ENCODE data around the gene GRK5.
"Not testable (repeated sequence)": the region's sequence is repeated elsewhere in the genome, so short reads cannot be mapped to it uniquely, and the experiment has no call there.

Gene GRK5

DNA sequence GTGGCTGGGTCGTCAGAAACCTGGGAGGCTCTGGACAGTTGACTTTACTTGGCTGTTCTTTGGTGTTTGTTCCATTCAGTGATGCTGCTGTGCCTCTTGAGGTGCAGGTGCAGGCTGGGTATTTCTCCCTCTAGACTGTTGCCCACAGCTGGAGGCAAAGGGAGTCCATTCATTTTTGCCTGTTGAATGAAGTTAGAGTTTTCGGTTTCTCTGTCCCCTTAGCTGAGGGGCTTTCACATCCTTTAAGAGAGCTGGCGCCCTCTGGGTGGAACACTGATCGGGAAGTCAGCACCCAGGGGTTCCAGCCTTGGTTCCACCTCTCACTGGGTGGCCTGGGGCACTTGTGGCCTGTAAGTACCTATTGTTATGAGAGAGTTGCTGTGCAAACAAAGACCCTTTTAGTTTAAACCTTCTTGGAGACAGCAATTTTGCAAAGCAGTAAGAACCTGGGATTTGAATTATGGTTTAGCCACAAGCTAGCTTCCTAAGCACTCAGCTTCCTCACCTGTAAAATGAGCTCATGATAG, 67.2 kb downstream of the GRK5 start:
- DNase-seq (ENCODE audit: low read depth in 2 of 2), result no peak

GRCh38 chr10:119275085-119275484, 67.7 kb downstream of the GRK5 start:
- DNase-seq (ENCODE audit: low read depth in 2 of 2), result no peak

- DNase-seq (ENCODE audit: low read depth in 2 of 2), result not testable (repeated sequence)
Observed at GRCh38 chr10:119276194-119276593, 68.8 kb downstream of the GRK5 start.

DNA sequence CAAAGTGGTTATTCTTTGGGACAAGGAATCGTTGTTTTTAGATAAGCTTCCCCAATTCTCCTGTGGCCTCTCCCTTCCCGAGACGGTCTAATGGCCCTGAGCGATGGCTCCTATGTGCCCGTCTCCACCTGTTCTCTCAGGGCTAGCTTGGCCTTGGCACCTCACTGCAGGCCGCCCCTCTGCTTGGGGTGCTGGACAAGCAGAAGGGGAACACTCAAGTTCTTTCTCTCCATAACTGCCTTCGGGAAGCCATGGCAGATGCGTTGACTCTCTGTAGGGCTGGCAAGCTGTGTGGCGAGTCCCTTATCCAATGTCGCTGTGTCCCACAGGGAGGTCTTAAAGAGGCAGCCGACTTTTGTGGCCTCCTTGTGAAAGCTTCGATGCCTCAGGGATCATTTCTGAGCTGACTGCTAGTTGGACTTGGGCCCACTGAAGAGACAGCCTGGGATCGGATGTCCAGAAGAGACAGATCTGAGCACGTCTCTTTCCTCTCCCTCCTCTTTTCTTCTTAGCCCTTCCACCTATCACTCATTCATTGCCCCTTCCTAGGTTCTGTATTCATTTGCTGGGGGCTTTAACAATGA, 70.8 kb downstream of the GRK5 start:
- DNase-seq (ENCODE audit: low read depth in 2 of 2), result no peak

DNA sequence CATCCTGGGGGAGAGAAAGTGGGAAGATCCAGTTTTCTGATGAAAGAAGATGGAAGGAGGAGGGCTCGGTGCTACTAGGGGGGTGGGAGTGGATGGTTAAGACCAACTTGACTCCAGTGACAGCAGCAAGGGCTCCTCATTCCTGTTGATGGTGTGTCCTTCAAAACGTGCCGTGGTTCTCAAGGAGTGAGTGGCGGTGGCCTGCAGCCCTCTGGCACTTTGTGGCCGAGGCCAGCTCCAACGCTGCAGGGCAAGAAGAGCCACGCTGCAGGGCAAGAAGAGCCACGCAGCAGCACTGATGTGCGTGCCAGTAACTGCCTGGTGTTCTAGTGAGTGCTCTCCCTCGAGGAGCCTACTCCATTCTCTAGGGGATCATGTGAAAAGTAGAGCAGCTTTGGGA, 72.1 kb downstream of the GRK5 start:
- DNase-seq (ENCODE audit: low read depth in 2 of 2), result no peak

DNA sequence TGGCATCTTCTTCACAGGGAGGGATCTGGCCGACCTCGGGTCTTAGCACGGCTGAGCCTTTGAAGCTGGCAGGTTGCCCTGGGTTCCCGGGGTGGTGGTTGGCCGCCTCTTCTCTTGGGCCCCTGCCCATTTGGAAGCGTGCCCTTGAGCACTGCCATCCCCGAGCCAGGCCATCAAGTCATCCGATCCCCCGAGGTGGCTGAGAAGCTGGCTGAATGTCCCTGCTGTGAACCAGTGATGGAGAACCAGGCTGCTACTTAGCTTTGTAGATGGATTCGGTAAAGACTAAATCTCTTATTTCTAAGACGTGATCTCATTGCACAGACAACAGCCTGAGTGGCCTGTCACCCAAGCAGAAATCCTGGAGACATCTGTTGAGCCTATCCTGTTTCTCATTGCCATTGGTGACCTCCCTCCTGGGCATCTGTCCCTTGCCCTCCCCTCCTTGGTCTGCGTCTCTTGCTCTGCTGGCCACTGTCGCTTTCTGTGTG, 74.3 kb downstream of the GRK5 start:
- DNase-seq (ENCODE audit: low read depth in 2 of 2), result no peak

DNA sequence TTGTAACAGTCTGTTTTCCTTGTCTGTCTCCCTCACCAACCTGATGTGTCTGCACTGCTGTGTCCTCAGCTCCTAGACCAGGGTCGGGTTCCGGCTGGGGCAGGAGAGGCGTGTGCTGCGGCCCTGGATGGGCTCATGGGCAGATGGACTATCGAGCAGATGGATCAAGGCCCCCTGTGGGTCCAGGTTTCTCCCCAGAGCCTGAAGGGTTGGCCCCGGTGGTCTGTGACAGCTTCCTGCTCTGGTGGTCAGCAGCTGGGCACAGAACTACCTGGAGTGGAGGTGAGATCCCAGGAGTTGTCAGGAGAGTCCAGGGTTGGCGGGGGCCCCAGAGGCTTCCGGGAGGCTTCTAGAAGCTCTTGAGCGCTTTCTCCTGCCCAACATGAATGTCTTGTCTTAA, 75.1 kb downstream of the GRK5 start:
- DNase-seq (ENCODE audit: low read depth in 2 of 2), result no peak

DNA sequence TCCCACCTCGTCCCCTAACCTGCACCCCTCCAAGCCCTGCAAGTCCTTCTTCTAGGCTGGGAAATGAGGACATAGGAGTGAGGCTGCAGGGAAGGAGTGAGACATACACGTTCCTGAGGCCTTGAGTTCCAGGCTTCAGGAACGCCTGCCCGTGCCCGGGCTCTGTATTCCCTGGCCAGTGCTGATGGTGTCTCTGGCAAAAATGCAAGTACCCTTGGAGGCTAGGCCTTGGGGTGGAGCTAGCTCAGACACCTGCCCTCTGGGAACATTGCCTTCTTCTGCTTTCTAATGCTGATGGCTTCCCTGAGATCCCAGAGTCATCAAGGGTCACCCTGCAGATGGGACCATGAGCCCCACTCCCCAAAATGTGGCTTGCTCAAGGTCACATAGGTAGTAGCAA, 76.0 kb downstream of the GRK5 start:
- DNase-seq (ENCODE audit: low read depth in 2 of 2), result no peak

GRCh38 chr10:119283818-119284217, 76.4 kb downstream of the GRK5 start:
- no peak for DNase-seq (ENCODE audit: low read depth in 2 of 2)

- no peak for DNase-seq (ENCODE audit: low read depth in 2 of 2)
Observed at GRCh38 chr10:119284679-119285096, 77.3 kb downstream of the GRK5 start.

GRCh38 chr10:119285495-119286267, 78.3 kb downstream of the GRK5 start:
- no peak for DNase-seq (ENCODE audit: low read depth in 2 of 2)

- DNase-seq (ENCODE audit: low read depth in 2 of 2), result no peak
Observed at GRCh38 chr10:119286516-119286915, 79.1 kb downstream of the GRK5 start.

- no peak for DNase-seq (ENCODE audit: low read depth in 2 of 2)
Observed at GRCh38 chr10:119286983-119287633, 79.7 kb downstream of the GRK5 start.

DNA sequence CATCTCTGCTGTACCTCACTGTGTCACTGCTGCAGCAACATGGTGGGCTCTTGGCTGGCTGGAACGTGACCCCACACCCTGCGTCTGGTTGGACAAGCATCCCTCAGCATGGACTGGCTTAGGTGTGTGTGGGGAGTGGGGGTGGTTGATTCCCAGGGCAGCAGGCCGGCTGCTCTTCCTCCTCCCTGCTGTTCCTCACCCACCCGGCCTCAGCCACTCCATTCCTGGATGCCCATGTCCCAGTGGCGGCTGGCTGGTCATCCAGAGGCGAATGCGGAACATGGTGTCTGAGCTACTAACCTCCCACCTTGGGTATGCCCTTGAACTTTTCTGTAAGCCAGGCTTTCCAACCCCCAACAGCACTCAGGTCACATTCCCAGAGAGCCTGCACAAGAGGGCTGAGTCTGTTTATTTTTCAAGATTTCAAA, 81.2 kb downstream of the GRK5 start:
- no peak for DNase-seq (ENCODE audit: low read depth in 2 of 2)

GRCh38 chr10:119289227-119289920, 82.0 kb downstream of the GRK5 start:
- DNase-seq (ENCODE audit: low read depth in 2 of 2), result no peak

DNA sequence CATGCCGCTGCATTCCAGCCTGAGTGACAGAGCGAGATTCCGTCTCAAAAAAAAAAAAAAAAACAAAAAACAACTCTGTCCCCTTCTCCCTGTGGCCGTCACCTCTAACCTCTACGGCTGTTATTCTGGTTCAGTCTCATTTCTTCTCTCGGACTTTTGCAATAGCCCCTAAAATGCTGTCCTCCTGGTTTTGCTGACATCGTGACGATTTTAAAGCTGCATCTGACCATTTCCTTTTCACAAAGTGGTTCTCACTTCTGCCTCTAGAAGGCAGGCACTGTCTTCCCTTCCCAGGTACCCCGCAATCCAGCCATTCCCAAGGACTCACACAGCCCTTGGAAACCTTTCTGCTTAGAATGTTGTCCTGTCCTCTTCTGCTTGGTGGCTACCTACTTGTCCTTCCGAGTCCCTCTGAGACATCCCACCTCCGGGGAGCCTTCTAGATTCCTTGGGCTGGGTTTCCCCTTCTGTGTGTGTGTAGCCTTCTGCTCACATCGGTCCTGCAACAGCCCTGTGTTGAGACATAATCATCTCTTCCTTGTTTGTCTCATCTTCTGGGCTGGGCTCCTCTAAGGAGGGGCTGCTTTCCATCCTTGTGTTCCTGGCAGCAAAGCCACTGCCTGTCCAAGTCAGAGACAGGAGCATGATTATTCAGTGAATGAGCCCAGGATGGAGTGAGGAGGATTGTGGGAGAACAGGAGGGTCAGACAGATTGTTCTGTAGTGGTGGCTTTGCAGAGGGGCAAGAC, 83.1 kb downstream of the GRK5 start:
- no peak for DNase-seq (ENCODE audit: low read depth in 2 of 2)

DNA sequence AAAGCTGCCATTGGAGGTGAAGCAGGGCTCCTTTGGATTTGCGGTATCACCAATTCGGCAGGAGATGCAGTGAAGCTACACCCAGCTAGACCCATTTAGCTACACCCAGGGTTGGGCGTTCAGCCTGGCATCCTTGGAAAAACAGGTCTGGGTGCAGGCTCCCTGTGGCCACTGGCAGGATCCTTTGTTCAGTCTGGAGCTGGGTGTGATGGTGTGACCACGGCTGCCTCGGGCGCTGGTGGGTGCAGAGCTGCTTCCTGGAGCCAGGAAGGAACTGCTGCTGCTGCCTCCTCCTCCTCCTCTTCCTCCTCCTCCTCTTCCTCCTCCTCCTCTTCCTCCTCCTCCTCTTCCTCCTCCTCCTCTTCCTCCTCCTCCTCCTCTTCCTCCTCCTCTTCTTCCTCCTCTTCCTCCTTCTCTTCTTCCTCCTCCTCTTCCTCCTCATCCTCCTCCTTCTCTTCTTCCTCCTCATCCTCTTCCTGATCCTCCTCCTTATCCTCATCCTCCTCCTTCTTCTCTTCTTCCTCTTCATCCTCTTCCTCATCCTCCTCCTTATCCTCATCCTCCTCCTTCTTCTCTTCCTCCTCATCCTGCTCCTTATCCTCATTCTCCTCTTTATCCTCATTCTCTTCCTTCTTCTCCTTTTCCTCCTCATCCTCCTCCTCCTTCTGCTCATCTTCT, 84.0 kb downstream of the GRK5 start:
- DNase-seq (ENCODE audit: low read depth in 2 of 2), result no peak

GRCh38 chr10:119292968-119293760, 85.8 kb downstream of the GRK5 start:
- no peak for DNase-seq (ENCODE audit: low read depth in 2 of 2)

DNA sequence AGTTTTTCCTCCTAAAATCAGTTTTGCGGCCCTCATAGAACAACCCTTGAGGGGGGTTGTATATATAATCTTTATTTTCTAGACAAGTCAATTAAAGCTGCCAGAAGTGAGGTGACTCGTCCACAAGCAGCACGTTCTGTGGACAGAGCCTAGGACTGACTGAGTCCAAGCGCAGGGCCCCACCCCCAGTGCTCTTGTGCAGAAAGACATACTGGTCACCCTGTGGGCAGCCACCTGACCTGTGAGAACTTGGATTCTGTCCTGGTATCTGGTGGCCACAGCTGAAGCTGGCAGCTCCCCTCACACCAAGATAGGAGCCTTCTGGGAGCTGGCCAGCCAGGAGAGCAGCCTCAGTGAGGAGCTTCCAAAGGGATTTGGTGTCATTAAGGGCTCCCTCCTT, 89.3 kb downstream of the GRK5 start:
- DNase-seq (ENCODE audit: low read depth in 2 of 2), result no peak
